ENCODE results near the gene NT5M. TPM values are rescaled to one million over a fixed set of nuclear protein-coding genes. Genes with fewer than 3 reads are reported as not detected.

NT5M gene
- total RNA-seq, 1 donor from 2014 or later = 5.8 TPM

DNA sequence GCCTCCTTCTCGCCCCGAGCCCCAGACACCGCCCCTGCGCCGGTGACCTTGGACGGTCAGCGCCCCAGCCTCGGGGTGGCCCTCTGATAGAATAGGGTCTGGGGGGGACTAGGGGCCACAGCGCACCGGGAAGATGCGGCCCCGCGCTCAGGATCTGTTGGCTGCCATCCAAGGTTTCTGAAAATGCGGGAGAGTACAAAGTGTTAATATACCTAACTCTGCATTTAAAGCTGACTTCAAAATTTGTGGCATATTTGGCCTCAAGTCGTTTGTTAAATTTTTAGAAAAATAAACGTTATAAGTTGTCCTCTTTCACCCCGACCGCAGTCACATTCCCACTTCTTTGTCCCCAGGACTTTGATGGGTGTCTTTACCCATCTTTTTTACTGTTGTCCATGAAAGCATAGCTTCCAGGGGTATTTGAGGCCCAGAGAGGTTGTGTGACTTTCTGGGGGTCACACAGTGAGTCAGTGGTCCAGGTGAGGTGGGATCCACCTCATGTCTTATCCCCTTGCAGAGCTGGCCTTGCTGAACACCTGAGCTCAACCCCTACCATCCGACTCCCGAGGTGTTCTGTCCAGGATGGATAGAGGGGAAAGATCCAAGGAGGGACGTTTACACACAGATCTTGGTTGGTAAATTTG, 796 bp downstream of the NT5M start:
- no peak for DNase-seq (ENCODE audit: low spot score)
- Mint-ChIP-seq H3K27me3 (ENCODE audit: unreplicated experiment) (peaks cover 6% of the 10 kb centered on the region), H3K4me3 (ENCODE audit: unreplicated experiment) (peak overlapping the region; percentile 75), H3K36me3 (ENCODE audit: low read depth, unreplicated experiment) (no peaks in the 10 kb centered on the region), H3K4me1 (ENCODE audit: unreplicated experiment) (peaks cover 21% of the 10 kb centered on the region), H3K9me3 (ENCODE audit: unreplicated experiment) (no peaks in the 10 kb centered on the region), H3K27ac (ENCODE audit: unreplicated experiment) (no peak overlapping the region)
- TF ChIP-seq, protein P1, sequence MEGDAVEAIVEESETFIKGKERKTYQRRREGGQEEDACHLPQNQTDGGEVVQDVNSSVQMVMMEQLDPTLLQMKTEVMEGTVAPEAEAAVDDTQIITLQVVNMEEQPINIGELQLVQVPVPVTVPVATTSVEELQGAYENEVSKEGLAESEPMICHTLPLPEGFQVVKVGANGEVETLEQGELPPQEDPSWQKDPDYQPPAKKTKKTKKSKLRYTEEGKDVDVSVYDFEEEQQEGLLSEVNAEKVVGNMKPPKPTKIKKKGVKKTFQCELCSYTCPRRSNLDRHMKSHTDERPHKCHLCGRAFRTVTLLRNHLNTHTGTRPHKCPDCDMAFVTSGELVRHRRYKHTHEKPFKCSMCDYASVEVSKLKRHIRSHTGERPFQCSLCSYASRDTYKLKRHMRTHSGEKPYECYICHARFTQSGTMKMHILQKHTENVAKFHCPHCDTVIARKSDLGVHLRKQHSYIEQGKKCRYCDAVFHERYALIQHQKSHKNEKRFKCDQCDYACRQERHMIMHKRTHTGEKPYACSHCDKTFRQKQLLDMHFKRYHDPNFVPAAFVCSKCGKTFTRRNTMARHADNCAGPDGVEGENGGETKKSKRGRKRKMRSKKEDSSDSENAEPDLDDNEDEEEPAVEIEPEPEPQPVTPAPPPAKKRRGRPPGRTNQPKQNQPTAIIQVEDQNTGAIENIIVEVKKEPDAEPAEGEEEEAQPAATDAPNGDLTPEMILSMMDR (IDR thresholded peaks at IDR 0.05; ENCODE audit: unreplicated experiment) = no peak

DNA sequence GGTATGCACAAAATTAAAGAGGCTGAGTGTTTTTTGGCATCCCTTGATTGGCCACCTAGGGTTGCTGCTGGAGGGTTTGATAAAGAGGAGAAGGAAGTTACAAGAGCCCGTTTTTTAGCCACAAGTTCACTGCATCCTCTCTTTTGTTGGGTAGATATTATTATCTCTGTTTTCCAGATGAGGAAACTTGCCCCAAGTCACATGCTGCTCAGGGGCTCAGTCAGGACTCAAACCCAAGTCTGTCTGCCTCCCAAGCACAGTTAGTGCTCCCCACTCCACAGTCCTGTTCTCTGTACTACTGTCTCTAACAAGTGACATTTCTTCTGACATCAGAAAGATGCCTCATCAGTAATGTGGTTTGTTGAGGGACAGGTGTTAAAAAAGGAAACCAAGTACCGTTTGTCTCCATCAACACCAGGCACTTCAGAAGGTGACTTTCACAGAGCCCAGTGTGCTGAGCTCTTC, 1.4 kb downstream of the NT5M start:
- Mint-ChIP-seq H3K27me3 (ENCODE audit: unreplicated experiment) (peaks cover 6% of the 10 kb centered on the region), H3K9me3 (ENCODE audit: unreplicated experiment) (no peaks in the 10 kb centered on the region)

DNA sequence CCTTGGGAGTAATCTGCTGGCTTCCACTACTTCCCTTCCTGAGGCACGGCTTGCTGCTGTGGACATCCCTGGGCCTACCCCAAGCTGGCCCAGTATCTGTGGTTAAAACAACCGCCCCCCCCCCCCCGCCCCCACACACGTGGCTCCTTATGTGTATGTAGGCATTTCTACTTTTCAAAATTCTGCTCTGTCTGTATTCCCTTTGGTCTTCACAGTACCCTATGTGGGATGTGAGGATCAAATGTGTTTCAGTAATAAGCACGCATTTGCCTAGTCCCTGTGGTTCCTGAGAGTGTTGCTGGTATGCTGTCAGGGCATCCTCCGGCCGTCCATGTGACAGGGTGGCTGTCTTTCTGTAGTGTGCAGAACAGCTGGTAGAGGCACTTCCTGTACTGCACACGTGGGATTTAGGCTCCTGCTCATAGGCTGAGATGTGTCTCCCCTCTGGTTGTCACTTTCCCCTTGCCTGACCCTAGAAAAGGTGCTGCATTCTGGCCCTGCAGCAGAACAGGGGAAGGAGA, 2.2 kb downstream of the NT5M start:
- Mint-ChIP-seq H3K4me3 (ENCODE audit: unreplicated experiment) (no peak overlapping the region), H3K9me3 (ENCODE audit: unreplicated experiment) (no peaks in the 10 kb centered on the region), H3K27me3 (ENCODE audit: unreplicated experiment) (peaks cover 6% of the 10 kb centered on the region), H3K27ac (ENCODE audit: unreplicated experiment) (no peak overlapping the region), H3K4me1 (ENCODE audit: unreplicated experiment) (peaks cover 17% of the 10 kb centered on the region), H3K36me3 (ENCODE audit: low read depth, unreplicated experiment) (no peaks in the 10 kb centered on the region)
- no peak for DNase-seq (ENCODE audit: low spot score)
- TF ChIP-seq, protein P1 (IDR thresholded peaks at IDR 0.05; ENCODE audit: unreplicated experiment) = no peak

More for the DNA sequence above, 1.4 kb downstream of the NT5M start:
- Mint-ChIP-seq H3K4me1 (ENCODE audit: unreplicated experiment) (peaks cover 21% of the 10 kb centered on the region), H3K36me3 (ENCODE audit: low read depth, unreplicated experiment) (no peaks in the 10 kb centered on the region), H3K27ac (ENCODE audit: unreplicated experiment) (no peak overlapping the region), H3K4me3 (ENCODE audit: unreplicated experiment) (peak overlapping the region; percentile 75)
- no peak for DNase-seq (ENCODE audit: low spot score)
- TF ChIP-seq, protein P1 (IDR thresholded peaks at IDR 0.05; ENCODE audit: unreplicated experiment) = no peak

DNA sequence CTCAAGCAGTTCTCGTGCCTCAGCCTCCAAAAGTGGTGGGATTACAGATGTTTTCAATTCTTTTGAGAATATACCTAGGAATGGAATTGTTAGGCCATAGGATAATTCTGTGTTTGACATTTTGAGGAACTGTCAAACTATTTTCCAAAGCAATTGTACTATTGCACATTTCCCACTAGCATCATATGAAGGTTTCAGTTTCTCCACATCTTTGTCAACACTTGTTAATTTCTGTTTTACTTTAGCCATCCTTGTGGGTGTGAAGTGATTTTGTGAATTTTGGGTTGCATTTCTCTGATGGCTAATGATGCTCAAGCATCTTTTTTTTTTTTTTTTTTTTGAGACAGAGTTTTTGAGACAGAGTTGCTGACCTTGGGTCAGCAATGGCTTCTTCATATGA, 6.2 kb downstream of the NT5M start:
- H3K36me3 Mint-ChIP-seq (ENCODE audit: low read depth, unreplicated experiment) = no peaks in the 10 kb centered on the region
- H3K4me3 Mint-ChIP-seq (ENCODE audit: unreplicated experiment) = no peak overlapping the region
- no peak for DNase-seq (ENCODE audit: low spot score)
- peaks cover 12% of the 10 kb centered on the region for H3K4me1 Mint-ChIP-seq (ENCODE audit: unreplicated experiment)
- H3K9me3 Mint-ChIP-seq (ENCODE audit: unreplicated experiment) = no peaks in the 10 kb centered on the region
- H3K27ac Mint-ChIP-seq (ENCODE audit: unreplicated experiment) = no peak overlapping the region
- peaks cover 4% of the 10 kb centered on the region for H3K27me3 Mint-ChIP-seq (ENCODE audit: unreplicated experiment)
- TF ChIP-seq, protein P1 (IDR thresholded peaks at IDR 0.05; ENCODE audit: unreplicated experiment) = no peak

DNA sequence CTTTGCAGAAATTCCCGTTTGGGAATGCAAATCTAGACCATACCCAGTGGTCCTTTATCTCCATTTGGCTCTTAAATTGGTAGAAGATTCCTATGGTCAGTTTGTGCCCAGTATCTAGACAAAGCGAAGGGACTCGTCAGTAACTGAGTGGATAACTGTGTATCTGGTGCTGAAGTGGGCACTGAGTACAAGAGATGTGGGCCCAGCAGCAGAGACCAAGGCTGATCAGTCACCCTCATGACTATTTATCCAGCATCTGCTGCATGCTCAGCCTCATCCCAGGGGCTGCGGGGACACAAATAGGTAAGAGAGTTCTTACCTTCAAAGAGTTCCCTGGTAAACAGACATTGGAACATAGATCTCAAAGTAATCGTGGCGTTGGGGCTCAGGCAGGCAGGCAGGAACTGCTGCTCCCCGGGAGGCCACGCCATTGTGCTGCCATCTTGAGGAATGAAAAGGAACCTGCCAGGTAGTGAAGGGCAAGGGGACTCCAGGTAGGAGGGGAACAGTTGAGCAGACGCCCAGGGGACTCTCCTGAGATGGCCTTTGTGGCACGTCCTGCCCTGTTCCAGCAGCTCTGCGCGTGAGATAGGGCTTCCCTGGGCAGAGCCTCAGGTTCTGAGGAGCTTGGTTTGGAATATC, 10.3 kb downstream of the NT5M start:
- H3K4me1 Mint-ChIP-seq (ENCODE audit: unreplicated experiment) = peaks cover 10% of the 10 kb centered on the region

More for the DNA sequence above, 10.3 kb downstream of the NT5M start:
- H3K27me3 Mint-ChIP-seq (ENCODE audit: unreplicated experiment) = peaks cover 4% of the 10 kb centered on the region
- no peaks in the 10 kb centered on the region for H3K9me3 Mint-ChIP-seq (ENCODE audit: unreplicated experiment)
- H3K27ac Mint-ChIP-seq (ENCODE audit: unreplicated experiment) = no peak overlapping the region
- H3K36me3 Mint-ChIP-seq (ENCODE audit: low read depth, unreplicated experiment) = no peaks in the 10 kb centered on the region
- TF ChIP-seq, protein P1 (IDR thresholded peaks at IDR 0.05; ENCODE audit: unreplicated experiment) = no peak
- H3K4me3 Mint-ChIP-seq (ENCODE audit: unreplicated experiment) = no peak overlapping the region
- DNase-seq (ENCODE audit: low spot score) = peak; percentile 48

Measured in endothelial cell (in vitro differentiated cells).